Peyer's patch (tissue), 4 donors: ENCODE results near the gene CUBN. TPM values are rescaled to one million over a fixed set of nuclear protein-coding genes. Genes with fewer than 3 reads are reported as not detected.

ENCODE experiments used
- DNase-seq, 3 donors: peaks; one replicate each; pipeline ENCODE4 v3.0.0-alpha.2; 2017 to 2019
- H3K27ac ChIP-seq, 4 donors: fragments of 200-600 bp; sonication (generic); one replicate each; pipeline ENCODE4 v1.5.1; 2016 to 2019
- H3K27me3 ChIP-seq, 2 donors: fragments of 200-600 bp; sonication (generic); one replicate each; pipeline ENCODE4 v1.5.1; 2019
- H3K36me3 ChIP-seq, 3 donors: fragments of 200-600 bp; sonication (generic); one replicate each; pipeline ENCODE4 v1.5.1; 2016 to 2019
- H3K4me1 ChIP-seq, 4 donors: fragments of 200-600 bp; sonication (generic); one replicate each; pipeline ENCODE4 v1.5.1; 2016 to 2019
- H3K4me3 ChIP-seq, 4 donors: fragments of 200-600 bp; sonication (generic); 1 replicate in 3 of 4; 2 replicates in 1 of 4; pipeline ENCODE4 v1.5.1; 2016 to 2019; ENCODE audit warnings: mild to moderate bottlenecking in 1 of 4
- H3K9me3 ChIP-seq, 4 donors: fragments of 200-600 bp; sonication (generic); one replicate each; pipeline ENCODE4 v1.5.1; 2016 to 2019; ENCODE audit warnings: mild to moderate bottlenecking in 1 of 4
- CTCF ChIP-seq, 6 experiments: fragments of 450-650 bp in 4 of 6; fragments of 200-600 bp in 2 of 6; sonication (generic) in 1 of 6; IDR thresholded peaks; one replicate each; pipeline ENCODE4 v1.5.1; 2017 to 2019; ENCODE audit warnings: antibody characterized with exemption in 6 of 6, mild to moderate bottlenecking in 3 of 6, moderate library complexity in 1 of 6
- POLR2A ChIP-seq, 2 donors: fragments of 450-650 bp; IDR thresholded peaks; one replicate each; pipeline ENCODE4 v1.5.1; 2017; ENCODE audit warnings: antibody characterized with exemption in 2 of 2, mild to moderate bottlenecking in 2 of 2, moderate library complexity in 2 of 2
- total RNA-seq, 4 donors: library from RNA; depleted of rRNA; stranded (reverse); fragments of >200 nt; gene quantifications; one replicate each; pipeline ENCODE4 v1.1.0, GENCODE V29; 2016

The CUBN gene
- total RNA-seq, 4 donors from 2014 or later: 2.5 to 329 (median 126) TPM

GRCh38 chr10:17147884-17148489 is 18.4 kb upstream of the CUBN start:
- H3K27ac ChIP-seq: peak overlapping the region in 1 of 4 donors; percentile 13

GRCh38 chr10:17146892-17147291 is 17.3 kb upstream of the CUBN start:
- Histone ChIP-seq H3K9me3 (no peaks in the 10 kb centered on the region), H3K27ac (no peak overlapping the region), H3K4me1 (peaks cover 0 to 11% (median 0%) of the 10 kb centered on the region in 4 donors), H3K36me3 (no peaks in the 10 kb centered on the region), H3K27me3 (no peaks in the 10 kb centered on the region), H3K4me3 (no peak overlapping the region)
- no peak for DNase-seq
- no peak for TF ChIP-seq POLR2A (IDR thresholded peaks at IDR 0.05)

More at GRCh38 chr10:17147884-17148489, 18.4 kb upstream of the CUBN start:
- peak in 1 of 3 donors; percentile 72 for DNase-seq
- H3K9me3 ChIP-seq: no peaks in the 10 kb centered on the region
- no peak for TF ChIP-seq POLR2A (IDR thresholded peaks at IDR 0.05)
- TF ChIP-seq CTCF (IDR thresholded peaks at IDR 0.05): no peak
- peak overlapping the region in 1 of 4 donors; percentile 26 for H3K4me3 ChIP-seq
- H3K4me1 ChIP-seq: peaks cover 0 to 11% (median 0%) of the 10 kb centered on the region in 4 donors
- H3K27me3 ChIP-seq: no peaks in the 10 kb centered on the region
- H3K36me3 ChIP-seq: no peaks in the 10 kb centered on the region

GRCh38 chr10:17145239-17145638 is 15.6 kb upstream of the CUBN start:
- Histone ChIP-seq H3K4me1 (peaks cover 0 to 11% (median 0%) of the 10 kb centered on the region in 4 donors), H3K27me3 (no peaks in the 10 kb centered on the region), H3K27ac (peak overlapping the region in 2 of 4 donors; percentile 49 to 71), H3K9me3 (no peaks in the 10 kb centered on the region), H3K4me3 (no peak overlapping the region), H3K36me3 (no peaks in the 10 kb centered on the region)
- DNase-seq: no peak
- TF ChIP-seq CTCF (IDR thresholded peaks at IDR 0.05) (no peak), POLR2A (IDR thresholded peaks at IDR 0.05) (no peak)

GRCh38 chr10:17144757-17145156 is 15.1 kb upstream of the CUBN start:
- DNase-seq: no peak
- Histone ChIP-seq H3K4me3 (no peak overlapping the region), H3K36me3 (no peaks in the 10 kb centered on the region), H3K27me3 (no peaks in the 10 kb centered on the region), H3K4me1 (peaks cover 0 to 11% (median 0%) of the 10 kb centered on the region in 4 donors), H3K27ac (peak overlapping the region in 2 of 4 donors; percentile 49 to 71), H3K9me3 (no peaks in the 10 kb centered on the region)
- TF ChIP-seq POLR2A (IDR thresholded peaks at IDR 0.05) (no peak), CTCF (IDR thresholded peaks at IDR 0.05) (no peak)

GRCh38 chr10:17144032-17144431 is 14.4 kb upstream of the CUBN start:
- Histone ChIP-seq H3K4me1 (peaks cover 0 to 11% (median 0%) of the 10 kb centered on the region in 4 donors), H3K4me3 (no peak overlapping the region), H3K27me3 (no peaks in the 10 kb centered on the region), H3K27ac (no peak overlapping the region), H3K36me3 (no peaks in the 10 kb centered on the region), H3K9me3 (no peaks in the 10 kb centered on the region)
- no peak for DNase-seq
- TF ChIP-seq POLR2A (IDR thresholded peaks at IDR 0.05) (no peak), CTCF (IDR thresholded peaks at IDR 0.05) (no peak)

GRCh38 chr10:17143055-17143690 is 13.6 kb upstream of the CUBN start:
- DNase-seq: no peak
- Histone ChIP-seq H3K36me3 (no peaks in the 10 kb centered on the region), H3K27ac (no peak overlapping the region), H3K27me3 (no peaks in the 10 kb centered on the region), H3K4me3 (no peak overlapping the region), H3K4me1 (peaks cover 0 to 11% (median 0%) of the 10 kb centered on the region in 4 donors), H3K9me3 (no peaks in the 10 kb centered on the region)
- TF ChIP-seq POLR2A (IDR thresholded peaks at IDR 0.05) (no peak), CTCF (IDR thresholded peaks at IDR 0.05) (no peak)
